GM23248 (cell line): ENCODE measurements around the gene ALDH16A1.

Source experiments
- EZH2 ChIP-seq: fragments of 200-600 bp; sonication (generic); IDR thresholded peaks from 2 replicates; pipeline ENCODE4 v1.6.1; 2018; ENCODE audit warnings: antibody characterized with exemption, mild to moderate bottlenecking; ENCODE audit not compliant: insufficient read depth, poor library complexity, severe bottlenecking
- EZH2phosphoT487 ChIP-seq: fragments of 200-600 bp; sonication (generic); IDR thresholded peaks from 2 replicates; pipeline ENCODE4 v1.6.1; 2018; ENCODE audit warnings: antibody characterized with exemption, moderate library complexity, mild to moderate bottlenecking, low read depth; ENCODE audit not compliant: insufficient read depth

DNA sequence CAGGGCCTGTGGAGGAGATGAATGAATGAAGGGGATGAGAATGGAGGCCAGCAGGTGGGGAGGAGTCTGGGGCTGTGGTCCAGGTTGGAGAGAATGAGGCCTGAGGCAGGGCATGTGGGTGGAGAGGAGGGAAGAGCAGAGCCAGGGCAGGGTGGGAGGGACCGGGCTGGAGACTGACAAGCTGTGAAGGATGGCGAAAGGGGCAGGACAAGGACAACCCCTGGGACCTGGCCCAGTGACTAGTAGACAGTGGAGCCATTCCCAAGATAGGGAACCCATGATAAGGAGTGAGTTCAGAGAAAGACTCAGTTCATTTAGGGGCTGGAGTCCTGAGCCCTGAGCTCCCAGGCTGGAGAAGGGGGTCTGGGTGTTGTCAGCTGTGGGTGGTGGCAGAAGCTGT lies 32.8 kb upstream of the ALDH16A1 start:
- no peak for TF ChIP-seq EZH2
- no peak for TF ChIP-seq EZH2phosphoT487
